HG02840 (cell line): ENCODE measurements around the gene PPP6R1.
A peak's percentile ranks its signal among the peaks of the same experiment; 100 is the strongest.

Experiments
- ATAC-seq: cut with Tn5 transposase; IDR thresholded peaks from one replicate; pipeline ENCODE4 v1.9.1; 2021; ENCODE audit warnings: mild to moderate bottlenecking, moderate library complexity, moderate number of reproducible peaks; ENCODE audit not compliant: unreplicated experiment, low FRiP score

PPP6R1 gene

GRCh38 chr19:55283548-55284377, 24.9 kb upstream of the PPP6R1 start, which contains the start of gene BRSK1:
Gene BRSK1, plus strand, starts transcription at chr19:55283997. Its CDS starts 446 bp downstream, at chr19:55284443.
- no peak for ATAC-seq

GRCh38 chr19:55279770-55280643, 21.2 kb upstream of the PPP6R1 start, which contains the start of gene HSPBP1:
Gene HSPBP1, minus strand, starts transcription at chr19:55280110. Its CDS starts 502 bp downstream, at chr19:55279608.
- peak; percentile 69 for ATAC-seq

- ATAC-seq: no peak
These were observed 20.5 kb upstream of the PPP6R1 start for GRCh38 chr19:55279340-55279739.

GRCh38 chr19:55278391-55279135, 19.7 kb upstream of the PPP6R1 start:
- no peak for ATAC-seq

- no peak for ATAC-seq
These were observed 18.7 kb upstream of the PPP6R1 start for GRCh38 chr19:55277494-55277893.

- no peak for ATAC-seq
These were observed 18.1 kb upstream of the PPP6R1 start for GRCh38 chr19:55276720-55277430.

GRCh38 chr19:55275851-55276719, 17.3 kb upstream of the PPP6R1 start:
- ATAC-seq: peak; percentile 39

- no peak for ATAC-seq
These were observed 15.3 kb upstream of the PPP6R1 start for GRCh38 chr19:55273978-55274707.

- no peak for ATAC-seq
These were observed 13.3 kb upstream of the PPP6R1 start for GRCh38 chr19:55272142-55272541.

GRCh38 chr19:55270172-55270942, 11.5 kb upstream of the PPP6R1 start:
- ATAC-seq: no peak

GRCh38 chr19:55269299-55269698, 10.5 kb upstream of the PPP6R1 start:
- no peak for ATAC-seq

- no peak for ATAC-seq
These were observed 8.0 kb upstream of the PPP6R1 start for GRCh38 chr19:55266840-55267239.

GRCh38 chr19:55266404-55266803, 7.6 kb upstream of the PPP6R1 start:
- ATAC-seq: no peak

GRCh38 chr19:55265723-55266386, 7.0 kb upstream of the PPP6R1 start:
- no peak for ATAC-seq

- no peak for ATAC-seq
These were observed 6.4 kb upstream of the PPP6R1 start for GRCh38 chr19:55265173-55265572.

- ATAC-seq: no peak
These were observed 5.7 kb upstream of the PPP6R1 start for GRCh38 chr19:55264531-55264930.

GRCh38 chr19:55262359-55262758, 3.5 kb upstream of the PPP6R1 start:
- no peak for ATAC-seq
